T1000 (cell line): ENCODE results near the gene TMEM273.

Source experiments
- DNase-seq: peaks from one replicate; lab custom pipeline; 2025; ENCODE audit warnings: mixed read lengths; lab: John Stamatoyannopoulos, UW

TMEM273 gene

GRCh38 chr10:49139028-49139845 is 49.0 kb downstream of the TMEM273 start:
- no peak for DNase-seq

GRCh38 chr10:49138361-49138891 is 49.8 kb downstream of the TMEM273 start:
- no peak for DNase-seq

GRCh38 chr10:49136525-49136924 is 51.7 kb downstream of the TMEM273 start:
- DNase-seq = no peak

GRCh38 chr10:49135575-49136313 is 52.4 kb downstream of the TMEM273 start:
- DNase-seq = no peak

GRCh38 chr10:49134327-49134726 is 53.9 kb downstream of the TMEM273 start:
- DNase-seq = no peak

GRCh38 chr10:49133706-49134248 is 54.4 kb downstream of the TMEM273 start, which contains the start of gene FAM170B:
FAM170B (minus strand) TSS chr10:49134021; CDS start chr10:49133918, 103 bp downstream.
- no peak for DNase-seq

- no peak for DNase-seq
Measured at GRCh38 chr10:49132362-49132737, 55.8 kb downstream of the TMEM273 start.

- DNase-seq = no peak
Measured at GRCh38 chr10:49131507-49132361, 56.5 kb downstream of the TMEM273 start.

GRCh38 chr10:49129376-49129775 is 58.8 kb downstream of the TMEM273 start:
- no peak for DNase-seq

GRCh38 chr10:49128854-49129253 is 59.3 kb downstream of the TMEM273 start:
- DNase-seq = no peak

GRCh38 chr10:49123981-49124950 is 63.9 kb downstream of the TMEM273 start:
- no peak for DNase-seq

- no peak for DNase-seq
Measured at GRCh38 chr10:49120911-49121310, 67.3 kb downstream of the TMEM273 start.

- no peak for DNase-seq
Measured at GRCh38 chr10:49119746-49120145, 68.4 kb downstream of the TMEM273 start.

GRCh38 chr10:49118430-49119074 is 69.6 kb downstream of the TMEM273 start:
- DNase-seq = no peak

- DNase-seq = no peak
Measured at GRCh38 chr10:49117376-49118070, 70.7 kb downstream of the TMEM273 start.

GRCh38 chr10:49116509-49117375 is 71.4 kb downstream of the TMEM273 start:
- DNase-seq = no peak

- DNase-seq = no peak
Measured at GRCh38 chr10:49115796-49116508, 72.2 kb downstream of the TMEM273 start.
